ENCODE results near the gene ANGEL1. TPM values are rescaled to one million over a fixed set of nuclear protein-coding genes. Genes with fewer than 3 reads are reported as not detected.

Gene ANGEL1
- polyA plus RNA-seq, 1 donor: 21.3 TPM

- DNase-seq (ENCODE audit: low read depth): no peak
Observed at GRCh38 chr14:76779221-76780057, 33.2 kb downstream of the ANGEL1 start.

GRCh38 chr14:76778546-76779215, 34.0 kb downstream of the ANGEL1 start:
- DNase-seq (ENCODE audit: low read depth): no peak

- no peak for DNase-seq (ENCODE audit: low read depth)
Observed at GRCh38 chr14:76777721-76778120, 35.0 kb downstream of the ANGEL1 start.

- DNase-seq (ENCODE audit: low read depth): no peak
Observed at GRCh38 chr14:76776428-76777251, 36.0 kb downstream of the ANGEL1 start.

GRCh38 chr14:76775695-76776427, 36.8 kb downstream of the ANGEL1 start:
- no peak for DNase-seq (ENCODE audit: low read depth)

GRCh38 chr14:76774821-76775694, 37.6 kb downstream of the ANGEL1 start:
- DNase-seq (ENCODE audit: low read depth): no peak

GRCh38 chr14:76773956-76774820, 38.5 kb downstream of the ANGEL1 start:
- no peak for DNase-seq (ENCODE audit: low read depth)

- DNase-seq (ENCODE audit: low read depth): no peak
Observed at GRCh38 chr14:76773188-76773885, 39.3 kb downstream of the ANGEL1 start.

GRCh38 chr14:76772300-76773187, 40.1 kb downstream of the ANGEL1 start:
- DNase-seq (ENCODE audit: low read depth): no peak

- DNase-seq (ENCODE audit: low read depth): no peak
Observed at GRCh38 chr14:76771437-76771980, 41.2 kb downstream of the ANGEL1 start.

GRCh38 chr14:76770521-76771436, 41.9 kb downstream of the ANGEL1 start:
- no peak for DNase-seq (ENCODE audit: low read depth)

- DNase-seq (ENCODE audit: low read depth): no peak
Observed at GRCh38 chr14:76769636-76770292, 42.9 kb downstream of the ANGEL1 start.

GRCh38 chr14:76768671-76769500, 43.8 kb downstream of the ANGEL1 start:
- no peak for DNase-seq (ENCODE audit: low read depth)

GRCh38 chr14:76767681-76768656, 44.7 kb downstream of the ANGEL1 start:
- DNase-seq (ENCODE audit: low read depth): no peak

All from forelimb muscle (tissue), 1 donor.